Adrenal gland (tissue), 5 donors: ENCODE data around the gene WDR35.

ENCODE experiments used
- POLR2A ChIP-seq, 2 donors: fragments of 450-650 bp; IDR thresholded peaks; one replicate each; pipeline ENCODE4 v1.6.1; 2017; ENCODE audit warnings: antibody characterized with exemption in 2 of 2, mild to moderate bottlenecking in 2 of 2, moderate library complexity in 1 of 2
- TF ChIP-seq, protein P1 (sequence below), 6 experiments: fragments of 450-650 bp in 4 of 6; fragments of 200-600 bp in 2 of 6; sonication (generic) in 1 of 6; IDR thresholded peaks; 1 replicate in 5 of 6; 2 replicates in 1 of 6; pipeline versions ENCODE4 v1.5.1 to v1.8.0; 2016 to 2021; ENCODE audit warnings: antibody characterized with exemption in 6 of 6, mild to moderate bottlenecking in 2 of 6, moderate library complexity in 1 of 6
- donor health status: DM: no; HTN: no; CAD: no.

- TF ChIP-seq, protein P1, sequence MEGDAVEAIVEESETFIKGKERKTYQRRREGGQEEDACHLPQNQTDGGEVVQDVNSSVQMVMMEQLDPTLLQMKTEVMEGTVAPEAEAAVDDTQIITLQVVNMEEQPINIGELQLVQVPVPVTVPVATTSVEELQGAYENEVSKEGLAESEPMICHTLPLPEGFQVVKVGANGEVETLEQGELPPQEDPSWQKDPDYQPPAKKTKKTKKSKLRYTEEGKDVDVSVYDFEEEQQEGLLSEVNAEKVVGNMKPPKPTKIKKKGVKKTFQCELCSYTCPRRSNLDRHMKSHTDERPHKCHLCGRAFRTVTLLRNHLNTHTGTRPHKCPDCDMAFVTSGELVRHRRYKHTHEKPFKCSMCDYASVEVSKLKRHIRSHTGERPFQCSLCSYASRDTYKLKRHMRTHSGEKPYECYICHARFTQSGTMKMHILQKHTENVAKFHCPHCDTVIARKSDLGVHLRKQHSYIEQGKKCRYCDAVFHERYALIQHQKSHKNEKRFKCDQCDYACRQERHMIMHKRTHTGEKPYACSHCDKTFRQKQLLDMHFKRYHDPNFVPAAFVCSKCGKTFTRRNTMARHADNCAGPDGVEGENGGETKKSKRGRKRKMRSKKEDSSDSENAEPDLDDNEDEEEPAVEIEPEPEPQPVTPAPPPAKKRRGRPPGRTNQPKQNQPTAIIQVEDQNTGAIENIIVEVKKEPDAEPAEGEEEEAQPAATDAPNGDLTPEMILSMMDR (IDR thresholded peaks at IDR 0.05) = no peak
- no peak for TF ChIP-seq POLR2A (IDR thresholded peaks at IDR 0.05)
Measured at GRCh38 chr2:19890104-19890503, 99.8 kb downstream of the WDR35 start.
